K562 (cell line): ENCODE results near the gene SYNE1. TPM values are rescaled to one million over a fixed set of nuclear protein-coding genes. Genes with fewer than 3 reads are reported as not detected.

Experiments
- ATAC-seq: fragments of 200-7000 bp; cut with Tn5 transposase; 3 replicates; pipeline ENCODE4 v1.9.1; 2020; ENCODE audit warnings: moderate library complexity
- BruUV-seq: library from RNA; stranded (reverse); fragments of 400-500 nt; replicated peaks from 2 replicates; lab custom pipeline; 2021; lab: Mats Ljungman, UMichigan
- CTCF ChIA-PET: fragments of 300-600 bp; formaldehyde crosslinking; extraction: SDS; loops from one replicate; lab custom pipeline; 2021; ENCODE audit warnings: low intra/inter-chr PET ratio; lab: Yijun Ruan, JAX
- POLR2A ChIA-PET: fragments of 300-600, 350-650 bp; sonication (Branson Sonifier 250); formaldehyde crosslinking; extraction: SDS; loops from one replicate; lab custom pipeline; 2021; ENCODE audit warnings: antibody characterized with exemption, inconsistent platforms; lab: Yijun Ruan, JAX
- DNase-seq, 4 experiments: peaks; one replicate each; pipeline versions ENCODE4 v3.0.0 to v3.0.0-alpha.2; 2011 to 2018; ENCODE audit warnings: low spot score in 3 of 4, mixed read lengths in 3 of 4; ENCODE audit errors: extremely low read depth in 1 of 4
- FAIRE-seq: peaks from 2 replicates; lab custom pipeline; 2011; peaks lifted over from hg19 to GRCh38; lab: Jason Lieb, UNC
- H2AFZ ChIP-seq: 2 replicates; pipeline ENCODE4 v1.6.0; 2011; ENCODE audit warnings: low read depth, low read length, control low read depth, inconsistent platforms
- H3K27ac ChIP-seq: fragments of 200-600 bp; 3 replicates; pipeline ENCODE4 v1.8.0; 2011; ENCODE audit warnings: low read depth, mild to moderate bottlenecking, control low read depth, inconsistent platforms, low read length, moderate library complexity, mixed read lengths; ENCODE audit errors: extremely low read depth
- H3K27me3 ChIP-seq, 2 experiments: fragments of 300-600 bp in 1 of 2; 2 replicates in 1 of 2; 3 replicates in 1 of 2; pipeline versions ENCODE4 v1.6.0 to v1.8.0; 2011; ENCODE audit warnings: inconsistent platforms in 2 of 2, low read length in 2 of 2, mild to moderate bottlenecking in 1 of 2, mixed read lengths in 1 of 2, moderate library complexity in 1 of 2; ENCODE audit not compliant: control insufficient read depth in 2 of 2, insufficient read depth in 2 of 2
- H3K36me3 ChIP-seq: fragments of 300-600 bp; 3 replicates; pipeline ENCODE4 v1.8.0; 2011; ENCODE audit warnings: mild to moderate bottlenecking, low read length, inconsistent platforms; ENCODE audit not compliant: control insufficient read depth, insufficient read depth
- H3K4me1 ChIP-seq, 2 experiments: fragments of 200-600 bp in 1 of 2; replicated peaks in 1 of 2; 2 replicates in 1 of 2; 3 replicates in 1 of 2; pipeline versions ENCODE4 v1.5.1 to v1.8.0; 2011; ENCODE audit warnings: inconsistent platforms in 2 of 2, low read length in 2 of 2, mild to moderate bottlenecking in 1 of 2, mixed read lengths in 1 of 2, moderate library complexity in 1 of 2; ENCODE audit not compliant: control insufficient read depth in 2 of 2, insufficient read depth in 2 of 2
- H3K4me2 ChIP-seq: 2 replicates; pipeline ENCODE4 v1.6.1; 2011; ENCODE audit warnings: low read length, control low read depth, inconsistent platforms, mixed read lengths; ENCODE audit not compliant: insufficient read depth
- H3K4me3 ChIP-seq: fragments of 200-600 bp; sonication (generic), shearing (Covaris generic); 2 replicates; pipeline ENCODE4 v1.5.1; 2016; ENCODE audit warnings: control low read depth, inconsistent platforms
- H3K79me2 ChIP-seq: fragments of 200-600 bp; 3 replicates; pipeline ENCODE4 v1.8.0; 2011; ENCODE audit warnings: low read length, inconsistent platforms; ENCODE audit not compliant: control insufficient read depth, insufficient read depth
- H3K9ac ChIP-seq, 2 experiments: 2 replicates each; pipeline versions ENCODE4 v1.6.0 to v1.6.1; 2011; ENCODE audit warnings: low read depth in 2 of 2, low read length in 2 of 2, control low read depth in 1 of 2, inconsistent platforms in 1 of 2, mild to moderate bottlenecking in 1 of 2, mixed read lengths in 1 of 2; ENCODE audit not compliant: insufficient read depth in 1 of 2
- H3K9me1 ChIP-seq: one replicate; pipeline ENCODE4 v1.6.0; 2011; ENCODE audit warnings: inconsistent platforms, mild to moderate bottlenecking, low read length, moderate library complexity; ENCODE audit not compliant: control insufficient read depth, insufficient read depth
- H3K9me3 ChIP-seq: replicated peaks from 2 replicates; pipeline ENCODE4 v1.5.1; 2011; ENCODE audit warnings: low read depth, low read length, inconsistent platforms; ENCODE audit not compliant: control insufficient read depth, insufficient read depth
- H4K20me1 ChIP-seq: replicated peaks from 2 replicates; pipeline ENCODE4 v1.6.1; 2011; ENCODE audit warnings: low read length, inconsistent platforms, mixed read lengths; ENCODE audit not compliant: control insufficient read depth, insufficient read depth
- ATF1 ChIP-seq, 2 experiments: fragments of 450-650 bp in 1 of 2; IDR thresholded peaks; 2 replicates each; pipeline ENCODE4 v1.6.1; 2016; ENCODE audit warnings: missing compliant biosample characterization in 1 of 2, missing genetic modification characterization in 1 of 2
- ETV1 ChIP-seq: fragments of 450-650 bp; conservative IDR thresholded peaks from 2 replicates; pipeline ENCODE4 v1.6.1; 2016; ENCODE audit warnings: missing genetic modification characterization, control low read depth, low read depth, missing compliant biosample characterization
- FOXM1 ChIP-seq, 2 experiments: fragments of 450-650 bp in 1 of 2; sonication (generic) in 1 of 2; formaldehyde crosslinking in 1 of 2; IDR thresholded peaks; 2 replicates each; pipeline versions ENCODE4 v1.6.1 to v1.9.0; 2017 to 2022; ENCODE audit warnings: low read depth in 2 of 2, mild to moderate bottlenecking in 2 of 2, missing genetic modification reagents in 1 of 2, moderate library complexity in 1 of 2
- KDM4B ChIP-seq, 2 experiments: fragments of 450-650 bp in 1 of 2; sonication (generic) in 1 of 2; IDR thresholded peaks; 2 replicates each; pipeline ENCODE4 v1.6.1; 2016 to 2017; ENCODE audit warnings: borderline replicate concordance in 2 of 2, antibody characterized with exemption in 1 of 2, low read depth in 1 of 2, mild to moderate bottlenecking in 1 of 2
- MAFF ChIP-seq: IDR thresholded peaks from 2 replicates; pipeline ENCODE4 v1.6.1; 2012; ENCODE audit warnings: low read length, improper control_type of control experiment
- POLR2A ChIP-seq: fragments of 450-650 bp; conservative IDR thresholded peaks from 2 replicates; pipeline ENCODE4 v1.6.1; 2016
- PRMT5 ChIP-seq: sonication (generic); formaldehyde crosslinking; IDR thresholded peaks from 2 replicates; pipeline ENCODE4 v1.5.0; 2020; ENCODE audit warnings: missing genetic modification reagents
- RUNX1 ChIP-seq: sonication (generic); IDR thresholded peaks from 2 replicates; pipeline ENCODE4 v1.6.1; 2016; ENCODE audit warnings: antibody characterized with exemption, low read depth
- SRSF3 ChIP-seq: fragments of 200-400 bp; formaldehyde crosslinking; IDR thresholded peaks from 2 replicates; pipeline ENCODE4 v1.6.1; 2016; ENCODE audit warnings: mild to moderate bottlenecking, low read length, moderate library complexity; ENCODE audit not compliant: insufficient read depth
- SRSF9 ChIP-seq: fragments of 200-400 bp; formaldehyde crosslinking; IDR thresholded peaks from 2 replicates; pipeline ENCODE4 v1.6.1; 2017; ENCODE audit warnings: low read depth, low read length, borderline replicate concordance
- TCF15 ChIP-seq: fragments of 250-450 bp; sonication (Bioruptor Pico); IDR thresholded peaks from 2 replicates; pipeline ENCODE4 v1.8.0; 2022; ENCODE audit warnings: moderate library complexity, mild to moderate bottlenecking, inconsistent platforms
- TRIM25 ChIP-seq: fragments of 450-650 bp; IDR thresholded peaks from 2 replicates; pipeline ENCODE4 v1.7.0; 2016; ENCODE audit warnings: borderline replicate concordance
- UBTF ChIP-seq, 2 experiments: IDR thresholded peaks; 2 replicates each; pipeline ENCODE4 v1.6.1; 2012; ENCODE audit warnings: improper control_type of control experiment in 2 of 2, low read depth in 2 of 2, low read length in 2 of 2, borderline replicate concordance in 1 of 2
- ZEB2 ChIP-seq: fragments of 450-650 bp; IDR thresholded peaks from 2 replicates; pipeline ENCODE4 v1.6.1; 2016
- ZNF140 ChIP-seq: fragments of 250-450 bp; sonication (Bioruptor Pico); IDR thresholded peaks from 2 replicates; pipeline ENCODE4 v1.8.0; 2021; ENCODE audit warnings: moderate library complexity, mild to moderate bottlenecking, inconsistent platforms
- ZNF655 ChIP-seq: fragments of 250-450 bp; sonication (Bioruptor Pico); IDR thresholded peaks from 2 replicates; pipeline ENCODE4 v1.5.0; 2021
- WGBS: fragments of 100-300 bp; shearing (Covaris generic); methylation state at CpG from one replicate; pipeline ENCODE4 v1.1.6; 2016; ENCODE audit warnings: low coverage, mixed read lengths; ENCODE audit not compliant: insufficient coverage; ENCODE audit errors: missing lambda C conversion rate; 5-methylcytosine and 5-hydroxymethylcytosine counted together
- in situ Hi-C: fragments of 300-500 bp; cut with MboI; formaldehyde crosslinking; loops from 4 replicates; pipeline ENCODE4 v1.15.0; 2018; ENCODE audit warnings: inconsistent platforms, mixed read lengths
- intact Hi-C: fragments of 100-400 bp; cut with micrococcal nuclease; formaldehyde crosslinking; loops from 2 replicates; pipeline ENCODE4 v1.14.2; 2022
- polyA plus RNA-seq, 8 experiments: library from polyadenylated mRNA; depleted of rRNA in 4 of 8; stranded (reverse) in 5 of 8; unstranded in 3 of 8; fragments of >200 nt; fragmentation: Nextera tagmentation in 2 of 8; fragmentation: Illumina TruSeq in 1 of 8; extraction: Ambion mirVana in 2 of 8; extraction: Trizol in 1 of 8; gene quantifications; 2 replicates each; pipeline versions ENCODE4 v1.2.1 to v1.2.3, GENCODE V29; 2011 to 2014; ENCODE audit warnings: inconsistent platforms in 1 of 8, missing spikeins in 1 of 8
- total RNA-seq, 7 experiments: library from RNA; depleted of rRNA in 6 of 7; stranded (reverse); fragments of >200 nt in 6 of 7; fragmentation: Illumina TruSeq in 2 of 7; extraction: Trizol in 2 of 7; gene quantifications; 2 replicates each; pipeline versions ENCODE4 v1.2.1 to v1.2.3, GENCODE V29; 2011 to 2021; ENCODE audit warnings: low replicate concordance in 1 of 7

Gene SYNE1
- total and polyA plus RNA-seq, 9 of the 15 experiments (the other 6 are each of a cell fraction or from before 2014, with no cell fraction given), result under 0.01 to 0.42 (median 0.08) TPM; not detected in 1

- no peak for TF ChIP-seq FOXM1 (IDR thresholded peaks at IDR 0.05; ENCODE audit: low read depth)
- no peak for TF ChIP-seq FOXM1 (CRISPR knock-in tag; IDR thresholded peaks at IDR 0.05; ENCODE audit: low read depth)
- no peak for TF ChIP-seq RUNX1
- TF ChIP-seq POLR2A, result no peak
- TF ChIP-seq ETV1 (tag), result no peak
Observed at GRCh38 chr6:152220786-152221185, 416.4 kb downstream of the SYNE1 start (continued).

- H2AFZ ChIP-seq, result no peak overlapping the region
- no peak for DNase-seq
- no peak for ATAC-seq
- no peaks in the 10 kb centered on the region for H3K9me3 ChIP-seq
- no peaks in the 10 kb centered on the region for H3K36me3 ChIP-seq
- ChIA-PET CTCF (no interaction called here), POLR2A (interaction anchor here (0.7 kb wide), 1 partner anchor 50 kb away, joined by 3 read pairs; no protein-coding TSS in a partner anchor)
- intact Hi-C loops (no loop called here), in situ Hi-C loops (no loop called here)
- H3K9ac ChIP-seq, result no peak overlapping the region
- no peak for FAIRE-seq
- H3K4me3 ChIP-seq, result no peak overlapping the region
- no peaks in the 10 kb centered on the region for H3K9me1 ChIP-seq
- no TSS peak for BruUV-seq
- H3K27me3 ChIP-seq, result peaks cover 0 to 3% of the 10 kb centered on the region in 2 experiments; a peak in 1 of 5 replicates
- no peaks in the 10 kb centered on the region for H3K79me2 ChIP-seq
- no peak overlapping the region for H3K4me2 ChIP-seq
- 0% methylated on average over 3 of the region's 3 CpGs for WGBS
- no peaks in the 10 kb centered on the region for H3K4me1 ChIP-seq
- H3K27ac ChIP-seq, result no peak overlapping the region
- H4K20me1 ChIP-seq, result no peaks in the 10 kb centered on the region
- TF ChIP-seq ZNF140 (CRISPR knock-in tag) (no peak), PRMT5 (no peak), SRSF3 (no peak), ZEB2 (no peak), MAFF (no peak), ATF1 (CRISPR knock-in tag; IDR thresholded peaks at IDR 0.05) (no peak), ATF1 (tag; IDR thresholded peaks at IDR 0.05) (no peak), KDM4B (IDR thresholded peaks at IDR 0.05; ENCODE audit: borderline replicate concordance in 2 of 2, low read depth in 1 of 2) (no peak), TCF15 (CRISPR knock-in tag) (no peak), ZNF655 (CRISPR knock-in tag) (no peak), TRIM25 (no peak), UBTF (IDR thresholded peaks at IDR 0.05; ENCODE audit: borderline replicate concordance in 1 of 2, low read depth in 2 of 2, low read length in 2 of 2) (no peak), SRSF9 (no peak)
Observed at GRCh38 chr6:152218887-152219286, 418.3 kb downstream of the SYNE1 start.
